Measurements from ENCODE around the gene USP20. TPM values are rescaled to one million over a fixed set of nuclear protein-coding genes. Genes with fewer than 3 reads are reported as not detected.

The USP20 gene
- total and polyA plus RNA-seq, 10 of the 15 experiments (the other 5 are each of a cell fraction or from before 2014, with no cell fraction given), result 0.66 to 23.3 (median 11.0) TPM

DNA sequence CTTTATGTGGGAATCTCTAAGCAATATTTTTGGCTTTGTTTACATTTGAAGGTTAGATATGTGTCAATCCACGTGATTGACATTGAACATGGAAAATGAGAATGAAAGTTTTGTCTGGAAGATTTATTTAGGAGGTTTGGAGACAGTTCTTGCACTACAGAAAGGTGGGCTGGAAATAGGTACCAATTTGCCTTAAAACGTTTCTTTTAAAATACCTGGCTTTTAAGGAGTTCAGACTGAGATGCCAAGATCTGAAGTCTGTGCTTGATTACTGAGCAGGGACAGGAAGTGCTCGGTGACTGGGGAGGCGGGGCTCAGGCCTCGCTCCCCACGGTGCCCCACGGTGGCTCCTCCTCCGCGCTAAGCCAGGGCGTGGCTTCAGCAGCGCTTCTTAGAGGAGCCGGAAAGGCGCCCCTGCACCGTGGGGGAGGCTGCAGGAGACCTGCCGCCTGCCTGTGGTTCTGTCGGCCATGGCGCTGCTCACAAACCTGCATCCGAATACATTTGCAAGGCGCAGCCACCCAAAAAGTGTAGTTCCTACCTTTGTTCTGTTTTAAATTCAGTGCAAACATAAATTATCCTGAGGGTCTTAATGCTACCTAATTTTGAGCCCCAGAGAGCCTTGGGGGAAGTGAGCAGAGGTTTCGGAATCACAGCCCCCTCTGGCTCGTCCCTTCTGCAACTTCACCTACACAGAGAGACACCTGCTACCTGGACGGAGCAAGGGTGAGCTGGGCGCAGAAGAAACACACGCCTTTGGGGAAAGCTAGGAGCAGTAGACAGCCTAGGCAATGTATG lies 49.2 kb downstream of the USP20 start (continued):
- TF ChIP-seq, protein P1, sequence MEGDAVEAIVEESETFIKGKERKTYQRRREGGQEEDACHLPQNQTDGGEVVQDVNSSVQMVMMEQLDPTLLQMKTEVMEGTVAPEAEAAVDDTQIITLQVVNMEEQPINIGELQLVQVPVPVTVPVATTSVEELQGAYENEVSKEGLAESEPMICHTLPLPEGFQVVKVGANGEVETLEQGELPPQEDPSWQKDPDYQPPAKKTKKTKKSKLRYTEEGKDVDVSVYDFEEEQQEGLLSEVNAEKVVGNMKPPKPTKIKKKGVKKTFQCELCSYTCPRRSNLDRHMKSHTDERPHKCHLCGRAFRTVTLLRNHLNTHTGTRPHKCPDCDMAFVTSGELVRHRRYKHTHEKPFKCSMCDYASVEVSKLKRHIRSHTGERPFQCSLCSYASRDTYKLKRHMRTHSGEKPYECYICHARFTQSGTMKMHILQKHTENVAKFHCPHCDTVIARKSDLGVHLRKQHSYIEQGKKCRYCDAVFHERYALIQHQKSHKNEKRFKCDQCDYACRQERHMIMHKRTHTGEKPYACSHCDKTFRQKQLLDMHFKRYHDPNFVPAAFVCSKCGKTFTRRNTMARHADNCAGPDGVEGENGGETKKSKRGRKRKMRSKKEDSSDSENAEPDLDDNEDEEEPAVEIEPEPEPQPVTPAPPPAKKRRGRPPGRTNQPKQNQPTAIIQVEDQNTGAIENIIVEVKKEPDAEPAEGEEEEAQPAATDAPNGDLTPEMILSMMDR (IDR thresholded peaks at IDR 0.05 in 2 of 3, conservative IDR thresholded peaks at IDR 0.05 in 1 of 3; ENCODE audit: control insufficient read depth in 2 of 3, extremely low read depth in 1 of 3, insufficient read depth in 1 of 3, low read depth in 3 of 3, low read length in 3 of 3), result 0 out of 6 replicates have a peak, but pooled peaks of 1 of the 3 experiments have one; percentile 2
- TF ChIP-seq CBX5 (IDR thresholded peaks at IDR 0.05; ENCODE audit: low read depth) (no peak), MLLT1 (IDR thresholded peaks at IDR 0.05) (no peak; the same call in 1 of the 2 replicates), ESRRA (IDR thresholded peaks at IDR 0.05; ENCODE audit: low read length) (no peak), SMC3 (IDR thresholded peaks at IDR 0.05; ENCODE audit: borderline replicate concordance, low read length) (no peak), RELA (IDR thresholded peaks at IDR 0.05; ENCODE audit: borderline replicate concordance, partially characterized antibody) (no peak), ELK1 (IDR thresholded peaks at IDR 0.05; ENCODE audit: low read depth, low read length) (peak; percentile 64), ZZZ3 (IDR thresholded peaks at IDR 0.05; ENCODE audit: control insufficient read depth, insufficient read length, low read depth) (no peak), RUNX3 (IDR thresholded peaks at IDR 0.05; ENCODE audit: low read length) (no peak), HCFC1 (IDR thresholded peaks at IDR 0.05; ENCODE audit: low read length) (no peak), RFX5 (IDR thresholded peaks at IDR 0.05; ENCODE audit: low read depth, low read length) (no peak; the same call in 1 of the 2 replicates), SUPT20H (IDR thresholded peaks at IDR 0.05; ENCODE audit: borderline replicate concordance, control insufficient read depth, low read depth, low read length) (no peak), NBN (IDR thresholded peaks at IDR 0.05) (no peak), ZNF217 (IDR thresholded peaks at IDR 0.05) (no peak), KLF5 (IDR thresholded peaks at IDR 0.05; ENCODE audit: partially characterized antibody) (no peak)
- TF ChIP-seq, protein P2, sequence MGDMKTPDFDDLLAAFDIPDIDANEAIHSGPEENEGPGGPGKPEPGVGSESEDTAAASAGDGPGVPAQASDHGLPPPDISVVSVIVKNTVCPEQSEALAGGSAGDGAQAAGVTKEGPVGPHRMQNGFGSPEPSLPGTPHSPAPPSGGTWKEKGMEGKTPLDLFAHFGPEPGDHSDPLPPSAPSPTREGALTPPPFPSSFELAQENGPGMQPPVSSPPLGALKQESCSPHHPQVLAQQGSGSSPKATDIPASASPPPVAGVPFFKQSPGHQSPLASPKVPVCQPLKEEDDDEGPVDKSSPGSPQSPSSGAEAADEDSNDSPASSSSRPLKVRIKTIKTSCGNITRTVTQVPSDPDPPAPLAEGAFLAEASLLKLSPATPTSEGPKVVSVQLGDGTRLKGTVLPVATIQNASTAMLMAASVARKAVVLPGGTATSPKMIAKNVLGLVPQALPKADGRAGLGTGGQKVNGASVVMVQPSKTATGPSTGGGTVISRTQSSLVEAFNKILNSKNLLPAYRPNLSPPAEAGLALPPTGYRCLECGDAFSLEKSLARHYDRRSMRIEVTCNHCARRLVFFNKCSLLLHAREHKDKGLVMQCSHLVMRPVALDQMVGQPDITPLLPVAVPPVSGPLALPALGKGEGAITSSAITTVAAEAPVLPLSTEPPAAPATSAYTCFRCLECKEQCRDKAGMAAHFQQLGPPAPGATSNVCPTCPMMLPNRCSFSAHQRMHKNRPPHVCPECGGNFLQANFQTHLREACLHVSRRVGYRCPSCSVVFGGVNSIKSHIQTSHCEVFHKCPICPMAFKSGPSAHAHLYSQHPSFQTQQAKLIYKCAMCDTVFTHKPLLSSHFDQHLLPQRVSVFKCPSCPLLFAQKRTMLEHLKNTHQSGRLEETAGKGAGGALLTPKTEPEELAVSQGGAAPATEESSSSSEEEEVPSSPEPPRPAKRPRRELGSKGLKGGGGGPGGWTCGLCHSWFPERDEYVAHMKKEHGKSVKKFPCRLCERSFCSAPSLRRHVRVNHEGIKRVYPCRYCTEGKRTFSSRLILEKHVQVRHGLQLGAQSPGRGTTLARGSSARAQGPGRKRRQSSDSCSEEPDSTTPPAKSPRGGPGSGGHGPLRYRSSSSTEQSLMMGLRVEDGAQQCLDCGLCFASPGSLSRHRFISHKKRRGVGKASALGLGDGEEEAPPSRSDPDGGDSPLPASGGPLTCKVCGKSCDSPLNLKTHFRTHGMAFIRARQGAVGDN (IDR thresholded peaks at IDR 0.05), result peak; percentile 59
- TF ChIP-seq, protein P3, sequence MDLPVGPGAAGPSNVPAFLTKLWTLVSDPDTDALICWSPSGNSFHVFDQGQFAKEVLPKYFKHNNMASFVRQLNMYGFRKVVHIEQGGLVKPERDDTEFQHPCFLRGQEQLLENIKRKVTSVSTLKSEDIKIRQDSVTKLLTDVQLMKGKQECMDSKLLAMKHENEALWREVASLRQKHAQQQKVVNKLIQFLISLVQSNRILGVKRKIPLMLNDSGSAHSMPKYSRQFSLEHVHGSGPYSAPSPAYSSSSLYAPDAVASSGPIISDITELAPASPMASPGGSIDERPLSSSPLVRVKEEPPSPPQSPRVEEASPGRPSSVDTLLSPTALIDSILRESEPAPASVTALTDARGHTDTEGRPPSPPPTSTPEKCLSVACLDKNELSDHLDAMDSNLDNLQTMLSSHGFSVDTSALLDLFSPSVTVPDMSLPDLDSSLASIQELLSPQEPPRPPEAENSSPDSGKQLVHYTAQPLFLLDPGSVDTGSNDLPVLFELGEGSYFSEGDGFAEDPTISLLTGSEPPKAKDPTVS (IDR thresholded peaks at IDR 0.05; ENCODE audit: low read depth, low read length), result no peak
- TF ChIP-seq, protein P4, sequence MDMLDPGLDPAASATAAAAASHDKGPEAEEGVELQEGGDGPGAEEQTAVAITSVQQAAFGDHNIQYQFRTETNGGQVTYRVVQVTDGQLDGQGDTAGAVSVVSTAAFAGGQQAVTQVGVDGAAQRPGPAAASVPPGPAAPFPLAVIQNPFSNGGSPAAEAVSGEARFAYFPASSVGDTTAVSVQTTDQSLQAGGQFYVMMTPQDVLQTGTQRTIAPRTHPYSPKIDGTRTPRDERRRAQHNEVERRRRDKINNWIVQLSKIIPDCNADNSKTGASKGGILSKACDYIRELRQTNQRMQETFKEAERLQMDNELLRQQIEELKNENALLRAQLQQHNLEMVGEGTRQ (IDR thresholded peaks at IDR 0.05; ENCODE audit: borderline replicate concordance, low read depth, low read length), result no peak
